GDM1 (cell line): Measurements from ENCODE around the gene DDTL.
"Not testable (repeated sequence)": the region's sequence is repeated elsewhere in the genome, so short reads cannot be mapped to it uniquely, and the experiment has no call there.

Experiments
- DNase-seq: peaks from one replicate; lab custom pipeline; 2025; lab: John Stamatoyannopoulos, UW

DDTL gene

GRCh38 chr22:23970201-23970641 is 3.5 kb downstream of the DDTL start:
- no peak for DNase-seq

- no peak for DNase-seq
These were observed 4.3 kb downstream of the DDTL start for GRCh38 chr22:23970816-23971486.

GRCh38 chr22:23971927-23972326 is 5.2 kb downstream of the DDTL start:
- not testable (repeated sequence) for DNase-seq

- DNase-seq = not testable (repeated sequence)
These were observed 7.7 kb downstream of the DDTL start, which contains the start of gene DDT for GRCh38 chr22:23974345-23974744. DDT (minus strand) TSS chr22:23974441; CDS start chr22:23974414, 27 bp downstream.

GRCh38 chr22:23974836-23975352 is 8.2 kb downstream of the DDTL start:
- not testable (repeated sequence) for DNase-seq

GRCh38 chr22:23977304-23977703 is 10.6 kb downstream of the DDTL start:
- DNase-seq = not testable (repeated sequence)

- not testable (repeated sequence) for DNase-seq
These were observed 13.0 kb downstream of the DDTL start, which contains the start of gene GSTT2 for GRCh38 chr22:23979557-23980240. GSTT2 (plus strand) TSS chr22:23980134.

GRCh38 chr22:23980567-23980966 is 13.9 kb downstream of the DDTL start:
- DNase-seq = not testable (repeated sequence)

GRCh38 chr22:23984430-23984829 is 17.7 kb downstream of the DDTL start:
- DNase-seq = no peak

- not testable (repeated sequence) for DNase-seq
These were observed 19.4 kb downstream of the DDTL start for GRCh38 chr22:23986089-23986488.

GRCh38 chr22:23986538-23987178 is 20.0 kb downstream of the DDTL start:
- DNase-seq = not testable (repeated sequence)

GRCh38 chr22:23989583-23990244 is 23.0 kb downstream of the DDTL start:
- not testable (repeated sequence) for DNase-seq

GRCh38 chr22:23993080-23993479 is 26.4 kb downstream of the DDTL start:
- not testable (repeated sequence) for DNase-seq

GRCh38 chr22:23993581-23994177 is 27.0 kb downstream of the DDTL start:
- not testable (repeated sequence) for DNase-seq

- no peak for DNase-seq
These were observed 30.4 kb downstream of the DDTL start for GRCh38 chr22:23997092-23997491.

- DNase-seq = not testable (repeated sequence)
These were observed 33.1 kb downstream of the DDTL start for GRCh38 chr22:23999779-24000178.

- no peak for DNase-seq
These were observed 34.6 kb downstream of the DDTL start for GRCh38 chr22:24001314-24001713.

- DNase-seq = no peak
These were observed 35.6 kb downstream of the DDTL start for GRCh38 chr22:24002272-24002671.

- DNase-seq = no peak
These were observed 36.2 kb downstream of the DDTL start for GRCh38 chr22:24002851-24003250.

- DNase-seq = no peak
These were observed 37.2 kb downstream of the DDTL start for GRCh38 chr22:24003887-24004286.

GRCh38 chr22:24005201-24005600 is 38.5 kb downstream of the DDTL start, which contains the start of gene GSTT4:
GSTT4 (minus strand) TSS chr22:24005453; CDS start chr22:24005356, 97 bp downstream.
- DNase-seq = no peak
